GM12892 (cell line): ENCODE data around the gene PMM2.
"Not testable (repeated sequence)": the region's sequence is repeated elsewhere in the genome, so short reads cannot be mapped to it uniquely, and the experiment has no call there.

Source experiments
- DNase-seq: peaks from one replicate; pipeline ENCODE4 v3.0.0; 2011; ENCODE audit not compliant: insufficient read length
- FAIRE-seq: peaks from 2 replicates; lab custom pipeline; 2011; peaks lifted over from hg19 to GRCh38; lab: Jason Lieb, UNC
- POLR2A ChIP-seq: IDR thresholded peaks from 2 replicates; pipeline ENCODE4 v1.6.1; 2011; ENCODE audit warnings: low read depth, low read length, control low read depth
- POLR2AphosphoS5 ChIP-seq: IDR thresholded peaks from 2 replicates; pipeline ENCODE4 v1.6.1; 2011; ENCODE audit warnings: low read depth, low read length, control low read depth
- TAF1 ChIP-seq: IDR thresholded peaks from 2 replicates; pipeline ENCODE4 v1.6.1; 2011; ENCODE audit warnings: low read depth, mild to moderate bottlenecking, control low read depth, low read length, borderline replicate concordance

PMM2 gene

DNA sequence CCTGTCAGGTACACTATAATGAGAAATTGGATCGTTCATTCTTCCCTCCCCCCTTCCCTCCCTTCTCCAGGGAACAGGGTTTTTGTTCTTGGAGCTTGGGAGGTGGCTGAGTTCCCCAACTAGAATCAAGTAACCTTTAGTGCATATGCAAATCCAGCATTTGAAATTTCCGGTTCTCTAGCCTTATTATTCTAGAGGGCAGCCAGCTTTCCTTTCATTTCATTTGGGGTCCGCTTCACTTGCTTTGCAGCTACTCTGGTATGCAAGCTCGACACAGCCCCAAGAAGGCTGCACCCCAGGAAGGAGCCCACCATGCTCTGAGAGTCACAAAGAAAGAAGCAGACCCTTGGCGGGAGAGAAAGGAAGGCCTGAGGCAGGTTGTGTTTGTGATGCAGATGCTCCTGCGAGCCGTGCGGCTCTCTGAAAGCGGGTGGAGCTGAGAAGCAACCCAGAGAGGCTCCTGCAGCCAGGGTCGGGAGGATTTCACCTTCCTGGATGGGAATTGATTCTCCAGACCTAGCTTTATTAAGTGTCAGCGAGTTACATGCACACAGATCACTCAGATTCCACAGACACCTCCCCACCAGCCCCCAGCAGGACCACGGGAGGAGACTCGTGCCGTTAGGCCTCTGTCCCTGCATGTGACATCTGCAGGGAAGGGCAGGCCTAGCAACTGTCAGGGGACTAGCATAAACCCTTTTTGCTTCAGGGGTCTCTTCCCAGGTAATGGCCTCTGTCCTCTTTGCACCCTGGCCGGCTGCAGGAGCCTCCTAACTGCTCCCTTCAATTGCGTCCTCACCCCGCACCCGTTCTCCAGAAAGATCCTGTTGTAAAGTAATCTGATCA is 34.5 kb downstream of the PMM2 start:
- DNase-seq, result no peak
- no peak for TF ChIP-seq TAF1
- no peak for TF ChIP-seq POLR2AphosphoS5
- TF ChIP-seq POLR2A, result no peak; the same call in 1 of the 2 replicates
- no peak for FAIRE-seq

DNA sequence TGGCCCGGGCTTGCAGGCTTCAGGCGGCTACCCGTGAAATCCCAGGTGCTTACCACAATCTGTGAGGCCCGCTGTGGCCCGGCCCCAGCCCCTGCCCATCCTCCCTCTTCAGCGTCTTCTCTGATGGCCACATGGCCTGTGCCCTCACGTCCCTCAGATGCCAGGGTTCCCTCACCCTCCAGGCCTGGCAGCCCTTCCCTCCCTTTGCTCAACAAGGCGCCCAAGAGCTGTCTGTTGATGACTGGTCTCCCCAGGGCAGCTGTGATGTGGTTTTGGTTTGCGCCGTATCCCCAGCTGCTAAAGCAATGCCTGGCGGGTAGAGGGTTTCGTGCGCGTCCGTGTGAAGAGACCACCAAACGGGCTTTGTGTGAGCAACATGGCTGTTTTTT is 35.1 kb downstream of the PMM2 start:
- DNase-seq, result no peak
- FAIRE-seq, result no peak

DNA sequence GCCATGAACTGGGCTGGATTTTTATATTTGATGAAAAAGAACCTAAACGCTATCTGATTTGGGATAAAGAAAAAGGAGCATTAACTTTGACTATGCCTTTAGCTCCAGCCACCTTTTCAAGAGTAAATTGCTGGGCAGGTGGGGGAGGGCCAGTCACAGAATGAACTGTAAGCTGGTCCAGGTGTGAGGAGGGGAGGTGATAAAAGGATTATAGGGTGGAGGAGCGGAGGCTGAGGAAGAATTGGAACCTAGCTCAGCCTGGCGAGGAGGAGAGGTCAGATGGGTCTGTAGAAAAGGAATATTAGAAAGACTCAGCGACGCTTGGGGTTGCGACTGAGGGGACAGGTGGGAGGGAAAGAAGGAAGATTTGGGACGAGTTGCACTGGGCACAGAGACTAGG is 39.2 kb downstream of the PMM2 start:
- not testable (repeated sequence) for FAIRE-seq

More for the DNA sequence above, 35.1 kb downstream of the PMM2 start:
- TF ChIP-seq POLR2A, result no peak
- no peak for TF ChIP-seq TAF1
- no peak for TF ChIP-seq POLR2AphosphoS5

DNA sequence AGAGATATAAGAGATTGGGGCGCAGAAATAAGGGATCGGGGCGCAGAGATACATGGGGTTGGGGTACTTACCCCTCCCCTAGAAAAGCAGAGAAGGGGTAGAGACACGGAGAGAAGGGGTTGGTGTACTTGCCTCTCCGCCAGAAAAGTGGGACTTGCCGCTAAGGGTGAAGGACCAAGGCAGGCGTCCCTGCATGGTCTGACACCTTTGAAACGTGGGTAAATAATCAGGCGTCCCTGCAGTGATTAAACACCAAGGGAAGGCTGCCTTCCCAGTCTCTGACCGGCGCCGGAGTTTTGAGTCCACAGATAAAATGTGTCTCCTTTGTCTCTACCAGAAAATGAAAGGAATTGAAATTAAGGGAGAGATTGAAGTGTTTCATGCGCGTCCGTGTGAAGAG is 40.0 kb downstream of the PMM2 start:
- DNase-seq, FAIRE-seq: not testable (repeated sequence)

More for the DNA sequence above, 39.2 kb downstream of the PMM2 start:
- DNase-seq, result not testable (repeated sequence)

DNA sequence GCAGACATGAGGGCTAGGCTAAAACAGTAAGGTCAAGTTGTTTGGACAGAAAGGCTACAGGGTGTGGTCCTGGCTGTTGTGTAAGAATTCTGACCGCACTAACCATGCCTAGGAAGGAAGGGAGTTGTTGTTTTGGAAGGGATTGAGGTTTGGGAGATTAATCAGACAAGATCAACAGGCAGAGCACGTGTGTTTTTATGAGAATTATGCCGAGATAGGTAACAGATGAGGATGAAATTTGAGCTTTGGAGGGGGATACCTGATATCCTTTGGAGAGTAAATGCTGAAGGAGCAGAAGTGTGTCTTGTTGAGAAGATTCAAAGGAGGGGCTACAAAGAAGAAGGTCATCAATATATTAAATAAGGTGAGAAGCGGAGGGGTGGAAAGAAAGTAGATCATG is 44.4 kb downstream of the PMM2 start:
- not testable (repeated sequence) for DNase-seq, FAIRE-seq

DNA sequence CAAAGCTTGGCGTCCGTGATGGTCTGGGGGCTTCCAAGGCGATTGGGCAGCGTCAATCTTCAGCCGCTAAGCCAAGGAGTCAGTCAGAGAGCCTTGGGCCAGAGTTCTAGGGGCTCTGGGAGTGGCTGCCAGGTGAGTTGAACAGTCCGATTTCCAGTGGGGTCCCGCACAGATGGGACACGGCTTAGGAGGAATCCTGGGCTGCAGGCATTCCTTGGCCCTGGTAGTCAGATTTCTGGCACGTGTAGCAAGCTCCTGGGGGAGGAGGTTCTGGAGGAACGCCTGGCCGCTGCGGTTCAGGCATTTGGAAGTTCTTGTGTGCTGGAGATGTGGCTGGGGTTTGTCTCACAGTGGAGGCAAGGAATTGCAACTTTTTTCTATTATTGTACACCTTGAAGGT is 45.7 kb downstream of the PMM2 start:
- not testable (repeated sequence) for FAIRE-seq, DNase-seq

DNA sequence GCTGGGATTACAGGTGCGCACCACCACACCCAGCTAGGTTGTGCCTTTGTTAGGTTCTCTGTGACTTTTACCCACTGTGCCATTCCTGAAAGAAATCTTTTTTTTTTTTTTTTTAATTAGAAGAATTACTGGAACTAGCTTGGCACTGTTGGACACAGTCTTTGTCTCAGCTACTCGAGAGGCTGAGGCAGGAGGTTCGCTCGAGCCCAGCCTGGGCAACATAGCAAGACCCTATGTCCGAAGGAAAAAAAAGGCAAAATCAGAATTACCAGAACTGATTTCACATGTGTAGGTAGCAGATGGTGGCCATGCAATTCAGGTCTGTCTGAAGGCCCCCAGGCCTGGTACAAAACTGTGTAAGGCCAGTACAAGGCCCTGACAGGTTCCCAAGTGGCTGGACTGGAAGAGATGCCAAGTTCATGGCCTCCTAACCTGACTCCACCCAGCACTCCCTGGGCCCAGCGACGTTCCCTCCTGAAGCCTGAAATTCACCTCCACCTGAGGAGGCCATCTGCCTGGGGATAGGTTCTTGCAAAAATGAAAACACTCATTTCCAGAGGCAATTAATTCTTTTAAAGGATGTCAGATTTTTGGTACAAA is 48.2 kb downstream of the PMM2 start:
- TF ChIP-seq TAF1 (no peak), POLR2AphosphoS5 (no peak), POLR2A (no peak)
- DNase-seq (no peak), FAIRE-seq (no peak)

DNA sequence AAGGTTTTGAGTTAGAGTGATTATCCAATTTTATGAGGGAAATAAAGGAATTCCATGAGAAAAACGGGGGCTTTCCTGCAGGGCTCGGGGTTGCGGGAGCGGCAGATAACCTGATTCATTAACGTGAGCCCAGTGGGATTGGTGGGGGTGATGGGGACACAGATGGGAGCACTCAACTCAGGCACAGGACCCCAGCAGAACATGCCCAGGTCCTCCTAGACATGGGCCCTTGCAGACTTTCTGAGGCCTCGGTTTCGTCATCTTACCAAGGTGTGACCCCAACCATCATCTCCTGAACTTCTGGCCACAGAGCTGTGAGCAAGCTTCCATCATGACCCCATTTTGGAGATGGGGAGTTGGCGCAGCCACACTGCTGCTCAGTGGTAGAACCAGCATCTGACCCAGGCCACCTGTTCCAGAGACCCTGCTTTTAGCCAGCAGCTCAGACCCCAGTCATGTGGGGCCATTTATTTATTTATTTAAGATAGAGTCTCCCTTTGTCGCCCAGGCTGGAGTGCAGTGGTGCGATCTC is 48.8 kb downstream of the PMM2 start:
- FAIRE-seq (no peak), DNase-seq (no peak)
- TF ChIP-seq TAF1 (no peak), POLR2AphosphoS5 (no peak), POLR2A (no peak)

DNA sequence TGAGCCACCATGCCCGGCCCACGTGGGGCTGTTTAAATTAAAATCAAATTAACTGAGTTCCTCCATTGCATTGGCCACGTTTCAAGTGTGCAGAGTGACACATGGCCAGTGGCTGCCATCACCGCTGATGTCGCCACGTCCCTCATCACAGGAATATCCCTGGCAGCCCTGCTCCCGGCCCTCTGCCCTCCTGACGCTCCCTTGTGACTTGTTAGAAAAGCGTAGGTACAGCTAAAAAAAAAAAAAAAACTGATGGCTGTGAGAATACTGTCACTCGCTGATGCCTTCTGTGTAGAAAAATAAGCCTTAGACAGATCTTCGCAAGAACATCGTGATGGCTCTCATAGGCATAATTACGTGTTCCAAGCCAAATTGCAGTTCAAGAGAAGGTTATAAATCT is 49.5 kb downstream of the PMM2 start:
- FAIRE-seq, result no peak
- TF ChIP-seq POLR2AphosphoS5, result no peak
- TF ChIP-seq POLR2A, result no peak
- TF ChIP-seq TAF1, result no peak
- DNase-seq, result no peak

DNA sequence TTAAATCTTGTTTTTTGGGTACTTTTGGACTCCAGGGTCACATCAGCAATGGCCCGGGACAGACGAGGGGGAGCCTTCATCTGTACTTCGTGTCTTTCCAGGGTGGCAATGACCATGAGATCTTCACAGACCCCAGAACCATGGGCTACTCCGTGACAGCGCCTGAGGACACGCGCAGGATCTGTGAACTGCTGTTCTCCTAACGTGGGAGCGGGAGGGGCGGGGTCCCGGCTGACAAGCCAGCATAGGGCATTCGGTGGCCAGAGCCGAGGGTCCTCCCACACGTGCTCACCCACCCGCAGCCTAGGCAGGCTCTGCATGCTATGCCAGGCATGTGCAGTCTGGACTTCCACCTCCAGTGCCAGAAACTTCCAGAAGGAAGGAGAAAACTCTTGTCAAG is 50.0 kb downstream of the PMM2 start:
- peak; percentile 25; the same call in 1 of the 2 replicates for TF ChIP-seq POLR2AphosphoS5
- peak; percentile 35; the same call in 1 of the 2 replicates for TF ChIP-seq POLR2A
- no peak for TF ChIP-seq TAF1
- FAIRE-seq (no peak), DNase-seq (no peak)

DNA sequence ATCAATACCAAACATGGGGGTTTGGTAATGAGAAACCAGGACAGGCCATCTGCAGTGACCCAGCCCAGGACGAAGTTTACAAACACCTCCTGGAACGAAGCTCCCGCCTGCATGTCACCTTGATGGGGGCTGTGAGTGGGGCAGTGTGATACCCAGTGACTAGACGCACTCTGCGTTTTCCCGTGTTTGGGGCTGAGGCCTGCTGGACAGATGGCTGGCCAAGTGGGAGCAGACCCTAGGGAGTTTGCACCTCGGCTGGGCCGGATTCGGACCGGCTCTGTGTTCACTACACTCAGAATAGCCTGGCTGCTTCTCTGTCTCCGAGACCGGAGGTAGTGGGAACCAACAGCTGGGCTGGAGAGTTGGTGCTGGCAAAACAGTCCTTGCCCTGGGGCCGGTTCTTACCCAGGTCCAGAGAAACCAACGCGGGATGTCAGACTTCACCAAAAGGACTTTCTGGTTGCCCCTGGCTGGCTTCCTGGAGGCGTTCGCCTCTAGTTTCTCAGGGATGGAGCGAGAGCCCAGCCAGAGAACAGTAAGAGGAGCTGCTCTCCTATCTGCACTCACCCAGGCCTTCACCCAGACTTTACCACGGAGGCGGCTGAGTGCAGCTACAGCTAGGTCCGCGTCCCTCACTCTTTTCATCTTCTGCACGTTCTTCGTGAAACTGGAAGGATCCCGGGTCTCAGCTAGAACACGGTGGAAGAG is 50.7 kb downstream of the PMM2 start:
- no peak for DNase-seq
- no peak for FAIRE-seq

DNA sequence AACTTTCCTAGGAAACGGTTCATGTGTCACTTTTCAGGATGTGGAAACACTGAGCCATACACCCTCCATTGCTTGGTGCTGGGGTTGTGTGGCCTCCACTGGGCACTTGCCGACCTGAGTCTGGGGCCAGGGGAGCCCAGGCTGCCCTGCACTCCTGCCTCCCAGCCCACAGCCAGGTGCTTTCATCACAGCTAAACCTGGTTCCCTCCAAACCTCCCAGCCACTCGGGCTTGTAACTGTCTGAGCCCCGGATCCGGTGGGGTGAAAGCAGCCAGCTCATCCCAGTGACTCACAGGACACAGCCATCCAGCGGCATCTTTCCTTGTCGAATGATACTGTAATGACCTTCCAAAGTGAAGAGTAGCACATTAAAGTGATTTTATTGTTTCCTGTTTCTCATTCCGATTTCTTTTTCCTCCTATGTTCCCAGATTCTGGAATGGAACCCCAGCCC is 51.3 kb downstream of the PMM2 start:
- no peak; the same call in 1 of the 2 replicates for TF ChIP-seq POLR2A
- no peak for TF ChIP-seq TAF1
- no peak; the same call in 1 of the 2 replicates for TF ChIP-seq POLR2AphosphoS5
- DNase-seq (no peak), FAIRE-seq (no peak)

More for the DNA sequence above, 50.7 kb downstream of the PMM2 start:
- no peak; the same call in none of the 2 replicates for TF ChIP-seq POLR2A
- no peak for TF ChIP-seq TAF1
- no peak for TF ChIP-seq POLR2AphosphoS5
